Ectodermal cell (in vitro differentiated cells): Measurements from ENCODE around the gene SLC7A5.
"Not testable (repeated sequence)": the region's sequence is repeated elsewhere in the genome, so short reads cannot be mapped to it uniquely, and the experiment has no call there.

Experiments used
- H3K27ac ChIP-seq: 2 replicates; pipeline ENCODE4 v1.7.0; 2013; ENCODE audit warnings: mild to moderate bottlenecking, low read depth, low read length; ENCODE audit not compliant: insufficient read depth, poor library complexity, severe bottlenecking
- H3K27me3 ChIP-seq: 2 replicates; pipeline ENCODE4 v1.7.0; 2013; ENCODE audit warnings: mild to moderate bottlenecking, low read length; ENCODE audit not compliant: insufficient read depth, control insufficient read depth, poor library complexity, severe bottlenecking
- H3K36me3 ChIP-seq: one replicate; pipeline ENCODE4 v1.7.0; 2013; ENCODE audit warnings: low read length; ENCODE audit not compliant: control insufficient read depth, insufficient read depth
- H3K4me1 ChIP-seq: one replicate; pipeline ENCODE4 v1.7.0; 2013; ENCODE audit warnings: low read length; ENCODE audit not compliant: control insufficient read depth, insufficient read depth
- H3K4me3 ChIP-seq: 2 replicates; pipeline ENCODE4 v1.7.0; 2013; ENCODE audit warnings: low read depth, low read length, control low read depth; ENCODE audit not compliant: insufficient read depth
- H3K9me3 ChIP-seq: 2 replicates; pipeline ENCODE4 v1.7.0; 2013; ENCODE audit warnings: mild to moderate bottlenecking, low read length, moderate library complexity; ENCODE audit not compliant: control insufficient read depth
- WGBS, 2 experiments: methylation state at CpG; one replicate each; pipeline ENCODE4 v1.1.7; 2013; ENCODE audit warnings: missing lambda C conversion rate in 2 of 2; 5-methylcytosine and 5-hydroxymethylcytosine counted together

The SLC7A5 gene

DNA sequence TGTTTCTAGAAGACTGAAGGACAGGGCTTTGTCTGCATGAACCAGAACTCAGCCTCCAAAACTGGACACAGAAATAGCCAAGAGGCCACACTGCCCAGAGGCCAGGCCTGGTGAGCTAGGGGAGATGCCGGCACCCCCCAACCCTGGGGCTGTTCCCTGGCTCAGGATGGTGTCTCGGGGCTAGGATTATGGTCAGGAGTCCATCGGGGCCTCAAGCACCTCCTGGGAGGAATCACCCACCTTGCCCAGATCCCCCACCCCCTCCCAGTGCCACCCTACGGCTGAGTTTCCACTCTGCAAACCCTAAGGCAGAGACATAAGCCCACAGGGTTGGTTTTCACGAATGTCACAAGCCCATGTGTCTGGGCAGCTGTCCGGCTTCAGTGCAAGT, 37.2 kb downstream of the SLC7A5 start:
- WGBS, 2 experiments: 93 to 94% methylated on average over 6 of the region's 6 CpGs
- H3K4me3 ChIP-seq: no peak overlapping the region
- H3K27me3 ChIP-seq: no peaks in the 10 kb centered on the region
- H3K9me3 ChIP-seq: no peaks in the 10 kb centered on the region
- no peak overlapping the region for H3K27ac ChIP-seq
- no peaks in the 10 kb centered on the region for H3K36me3 ChIP-seq
- peaks cover 14% of the 10 kb centered on the region for H3K4me1 ChIP-seq

DNA sequence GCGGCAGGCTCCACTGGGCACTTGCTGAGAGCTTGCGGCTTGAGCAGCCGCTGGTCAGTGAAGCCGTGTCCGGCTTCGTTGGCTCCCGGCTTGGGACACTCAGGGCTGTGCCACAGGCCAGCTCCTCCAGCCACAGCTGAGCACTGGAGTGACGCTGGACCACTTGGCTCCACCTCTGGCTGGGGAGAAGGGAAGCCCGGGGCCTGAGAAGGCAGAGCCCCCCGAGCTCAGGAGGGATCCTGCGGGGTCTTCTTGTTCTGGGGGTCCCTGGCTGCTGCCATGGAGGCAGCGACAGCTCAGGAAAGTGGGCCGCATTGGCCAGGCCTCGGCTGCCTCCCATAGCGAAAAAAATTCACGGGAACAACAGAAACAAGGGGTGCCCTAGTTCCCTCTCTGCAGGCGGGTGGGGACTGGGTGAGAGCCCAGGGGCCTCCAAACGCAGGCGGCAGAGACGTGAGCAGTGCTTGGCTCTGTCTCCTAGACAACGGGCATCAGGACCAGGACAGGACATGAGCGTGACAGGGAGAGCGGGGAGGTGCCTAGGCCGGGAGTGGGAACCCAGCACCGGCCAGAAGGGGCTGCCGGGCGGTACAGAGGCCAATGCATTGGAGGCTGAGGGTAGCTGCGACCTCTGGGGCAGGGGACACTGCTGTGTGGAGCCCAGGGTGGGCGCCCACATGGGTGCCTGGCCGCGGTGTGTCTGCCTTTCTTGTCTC, 37.7 kb downstream of the SLC7A5 start:
- peaks cover 14% of the 10 kb centered on the region for H3K4me1 ChIP-seq
- no peak overlapping the region for H3K4me3 ChIP-seq
- H3K9me3 ChIP-seq: no peaks in the 10 kb centered on the region
- no peaks in the 10 kb centered on the region for H3K27me3 ChIP-seq
- H3K36me3 ChIP-seq: no peaks in the 10 kb centered on the region
- WGBS, 2 experiments: 95% methylated on average over 31 of the region's 31 CpGs
- no peak overlapping the region for H3K27ac ChIP-seq

DNA sequence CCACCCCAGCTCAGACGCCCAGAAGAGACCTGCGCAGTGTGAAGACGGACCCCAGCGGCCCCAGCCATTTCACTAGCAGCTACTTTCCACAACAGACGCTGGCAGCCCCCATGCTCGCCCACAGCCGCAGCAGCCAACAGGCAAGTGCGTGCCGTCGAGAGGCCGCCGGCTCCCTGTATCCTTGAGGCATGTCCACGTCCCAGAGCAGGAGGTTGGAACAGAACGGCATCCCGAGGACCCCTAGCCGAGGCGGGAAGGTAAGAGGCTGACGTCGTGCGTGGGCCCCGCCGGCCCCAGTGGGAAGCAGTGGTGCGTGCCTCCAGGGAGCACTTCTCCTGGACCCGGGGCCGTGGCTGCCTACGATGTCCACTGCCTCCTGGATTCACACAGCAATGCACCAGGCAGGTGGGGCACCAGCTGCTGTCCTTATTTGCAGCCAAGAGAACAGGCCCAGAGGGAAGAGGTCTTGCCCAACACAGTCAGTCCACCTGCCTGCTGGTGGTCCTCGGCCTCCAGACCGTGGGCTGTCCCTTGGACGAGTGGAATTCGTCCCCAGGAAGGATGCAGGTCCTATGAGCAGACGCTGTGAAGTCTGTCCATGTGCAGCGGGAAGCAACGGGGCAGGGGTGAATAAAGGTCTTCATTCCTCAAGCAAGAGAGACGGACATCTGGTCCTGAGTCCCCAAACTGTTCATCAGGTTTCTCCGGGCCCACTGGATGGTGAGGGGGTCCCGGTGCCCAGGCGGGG, 38.5 kb downstream of the SLC7A5 start:
- WGBS, 2 experiments: 92 to 93% methylated on average over 37 of the region's 37 CpGs
- Histone ChIP-seq H3K9me3 (no peaks in the 10 kb centered on the region), H3K4me3 (no peak overlapping the region), H3K4me1 (peaks cover 14% of the 10 kb centered on the region), H3K27me3 (no peaks in the 10 kb centered on the region), H3K36me3 (no peaks in the 10 kb centered on the region), H3K27ac (no peak overlapping the region)

DNA sequence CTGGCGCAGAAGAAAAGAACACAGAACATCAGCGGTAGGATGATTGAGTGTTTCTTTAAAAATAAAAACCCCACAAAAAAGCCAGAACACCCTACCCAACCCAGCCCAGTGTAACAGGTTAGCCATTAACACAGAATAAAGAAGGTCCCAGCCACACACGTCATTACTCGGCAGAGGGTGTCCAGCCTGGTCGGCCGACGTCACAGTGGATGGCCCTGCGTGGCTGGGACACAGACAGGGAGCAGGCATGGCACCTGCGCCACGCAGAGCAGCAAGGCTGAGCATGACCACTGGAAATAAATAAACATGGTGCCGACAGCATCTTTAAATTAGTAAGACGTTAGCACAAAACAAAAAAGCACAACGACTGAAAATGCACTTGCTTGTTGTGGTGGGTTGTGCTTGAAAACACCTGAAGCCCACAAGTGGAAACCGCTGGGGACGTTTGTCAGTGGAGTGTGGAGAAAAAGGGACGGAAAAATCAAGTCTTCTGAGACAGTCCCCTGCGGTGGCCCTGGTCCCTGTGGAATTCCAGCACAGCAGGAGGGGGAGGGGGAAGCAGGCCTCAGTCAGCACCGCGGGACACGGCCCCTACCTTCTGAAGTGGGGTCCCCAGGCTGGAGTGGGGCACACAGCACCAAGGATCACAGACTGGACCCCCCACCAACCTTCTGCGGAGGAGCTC, 39.2 kb downstream of the SLC7A5 start:
- no peak overlapping the region for H3K4me3 ChIP-seq
- H3K9me3 ChIP-seq: no peaks in the 10 kb centered on the region
- H3K27me3 ChIP-seq: no peaks in the 10 kb centered on the region
- peaks cover 17% of the 10 kb centered on the region for H3K4me1 ChIP-seq
- WGBS, 2 experiments: 81 to 88% methylated on average over 21 of the region's 21 CpGs
- no peak overlapping the region for H3K27ac ChIP-seq
- H3K36me3 ChIP-seq: no peaks in the 10 kb centered on the region

DNA sequence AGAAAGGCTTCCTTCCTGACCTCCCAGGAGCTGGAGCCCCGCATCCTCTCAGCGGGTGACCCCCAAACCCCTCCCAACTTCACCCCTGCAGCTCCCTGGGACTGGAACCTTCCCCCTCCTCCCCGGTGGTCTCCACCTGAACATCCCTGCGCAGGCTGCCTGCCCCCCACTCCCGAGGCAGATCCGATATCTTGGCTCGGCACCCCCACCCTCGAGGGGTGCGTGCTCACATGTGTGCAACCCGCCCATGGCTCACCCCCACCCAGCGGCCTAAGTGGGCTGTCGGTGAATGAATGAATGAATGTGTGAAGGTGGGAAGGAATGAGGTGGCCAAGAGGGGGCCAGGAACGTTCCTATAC, 39.7 kb downstream of the SLC7A5 start:
- Histone ChIP-seq H3K27me3 (no peaks in the 10 kb centered on the region), H3K36me3 (no peaks in the 10 kb centered on the region), H3K4me3 (no peak overlapping the region), H3K27ac (no peak overlapping the region), H3K9me3 (no peaks in the 10 kb centered on the region), H3K4me1 (peaks cover 22% of the 10 kb centered on the region)
- 90 to 92% methylated on average over 13 of the region's 13 CpGs for WGBS, 2 experiments

DNA sequence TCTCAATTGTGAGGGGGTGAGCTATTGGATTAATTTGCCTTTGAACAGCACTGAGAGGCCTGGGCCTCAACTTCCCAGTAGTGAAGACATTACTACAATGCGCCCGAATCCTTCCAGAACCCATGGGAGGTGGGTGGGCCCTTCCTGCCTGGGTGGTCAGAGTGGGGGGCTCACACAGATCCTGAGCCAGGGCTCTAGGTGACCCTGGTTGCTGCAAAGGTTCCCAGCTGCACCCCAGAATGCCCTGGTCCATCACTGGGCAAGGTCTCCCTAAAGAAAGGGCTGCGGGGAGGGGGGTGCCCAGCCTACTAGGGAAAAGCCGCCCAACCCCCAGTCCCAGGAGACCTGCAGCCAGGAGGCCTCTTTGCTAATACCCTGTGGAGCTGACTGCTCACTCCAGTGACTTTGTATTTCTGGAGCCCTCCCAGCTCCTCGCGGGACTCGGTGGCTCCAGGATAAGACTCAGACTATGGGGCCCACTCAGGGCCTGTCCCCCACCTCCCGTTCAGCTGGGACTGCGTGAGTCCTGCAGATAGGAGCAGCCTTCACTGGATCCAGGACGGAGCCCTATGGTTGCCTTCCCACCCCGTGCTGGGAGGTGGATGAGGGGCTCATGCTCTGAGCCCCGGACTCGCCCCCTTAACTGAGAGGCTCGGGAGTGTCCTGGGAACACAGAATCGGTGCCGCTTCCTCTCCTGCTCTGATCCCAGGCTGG, 40.2 kb downstream of the SLC7A5 start:
- H3K36me3 ChIP-seq: no peaks in the 10 kb centered on the region
- no peaks in the 10 kb centered on the region for H3K27me3 ChIP-seq
- H3K4me1 ChIP-seq: peaks cover 28% of the 10 kb centered on the region
- no peak overlapping the region for H3K4me3 ChIP-seq
- H3K9me3 ChIP-seq: no peaks in the 10 kb centered on the region
- 87 to 88% methylated on average over 16 of the region's 16 CpGs for WGBS, 2 experiments
- H3K27ac ChIP-seq: no peak overlapping the region

GRCh38 chr16:87828071-87828906, 41.0 kb downstream of the SLC7A5 start:
- peaks cover 35% of the 10 kb centered on the region for H3K4me1 ChIP-seq
- H3K27ac ChIP-seq: no peak overlapping the region
- WGBS, 2 experiments: 87 to 91% methylated on average over 20 of the region's 20 CpGs

DNA sequence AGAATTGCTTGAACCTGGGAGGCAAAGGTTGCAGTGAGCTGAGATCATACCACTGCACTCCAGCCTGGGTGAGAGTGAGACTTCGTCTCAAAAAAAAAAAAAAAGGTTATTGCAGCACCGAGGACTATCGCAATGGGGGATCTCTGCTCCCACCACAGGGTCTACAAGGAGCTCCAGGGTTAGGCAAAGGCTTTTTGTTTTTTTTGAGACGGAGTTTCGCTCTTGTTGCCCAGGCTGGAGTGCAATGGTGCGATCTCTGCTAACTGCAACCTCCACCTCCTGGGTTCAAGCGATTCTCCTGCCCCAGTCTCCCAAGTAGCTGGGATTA, 41.8 kb downstream of the SLC7A5 start:
- WGBS, 2 experiments: 83 to 88% methylated on average over 7 of the region's 7 CpGs
- H3K27ac ChIP-seq, H3K27me3 ChIP-seq, H3K4me3 ChIP-seq, H3K9me3 ChIP-seq, H3K36me3 ChIP-seq: not testable (repeated sequence)
- peaks cover 42% of the 10 kb centered on the region for H3K4me1 ChIP-seq

More at GRCh38 chr16:87828071-87828906, 41.0 kb downstream of the SLC7A5 start:
- Histone ChIP-seq H3K27me3 (no peaks in the 10 kb centered on the region), H3K4me3 (no peak overlapping the region), H3K36me3 (no peaks in the 10 kb centered on the region), H3K9me3 (no peaks in the 10 kb centered on the region)

DNA sequence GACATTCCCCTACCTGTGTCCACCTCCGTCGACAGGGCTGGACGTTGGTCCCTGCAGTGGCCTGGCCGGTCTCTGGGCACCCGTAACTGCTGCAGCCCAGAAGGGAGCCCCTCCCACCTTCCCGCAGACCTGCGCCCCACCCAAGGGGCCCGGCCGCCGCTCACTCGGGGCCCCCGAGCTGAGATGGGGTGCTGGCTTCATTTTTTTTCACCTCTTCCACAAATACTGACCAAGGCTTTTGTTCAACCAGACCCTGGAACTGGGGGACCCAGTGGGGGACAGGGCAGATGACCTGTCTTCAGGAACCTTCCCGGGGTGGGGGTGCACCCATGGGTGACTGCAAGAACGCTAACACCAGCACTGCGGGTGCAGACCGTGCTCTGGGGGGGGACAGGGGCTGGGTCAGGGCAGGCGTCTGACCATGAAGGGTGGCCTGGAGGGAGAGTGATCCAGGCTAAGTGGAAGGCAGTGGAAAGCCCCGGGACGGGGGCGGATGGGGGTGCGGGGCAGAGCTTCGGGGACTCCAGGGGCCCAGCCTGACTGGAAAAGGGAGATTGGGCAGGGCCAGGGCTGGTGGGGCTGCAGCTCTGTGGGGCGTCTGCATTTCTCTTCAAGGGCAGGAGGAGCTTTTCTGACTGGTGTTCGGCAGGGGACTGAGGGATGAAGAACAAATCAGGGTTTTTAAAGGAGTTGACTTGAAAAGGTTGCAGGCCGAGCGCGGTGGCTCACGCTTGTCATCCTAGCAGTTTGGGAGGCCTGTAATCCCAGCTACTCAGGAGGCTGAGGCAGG, 42.3 kb downstream of the SLC7A5 start:
- Histone ChIP-seq H3K36me3 (no peaks in the 10 kb centered on the region), H3K27ac (no peak overlapping the region), H3K9me3 (no peaks in the 10 kb centered on the region), H3K27me3 (no peaks in the 10 kb centered on the region), H3K4me3 (no peak overlapping the region), H3K4me1 (peaks cover 48% of the 10 kb centered on the region)
- WGBS, 2 experiments: 86% methylated on average over 28 of the region's 28 CpGs
